ENCODE measurements around the gene GARRE1. TPM values are rescaled to one million over a fixed set of nuclear protein-coding genes. Genes with fewer than 3 reads are reported as not detected.

The GARRE1 gene
- total and polyA plus RNA-seq, 2 of the 8 experiments (the other 6 are each of a cell fraction or from before 2014, with no cell fraction given), result 16.4 to 23.1 TPM

- no peaks in the 10 kb centered on the region for H3K27me3 ChIP-seq (replicated peaks in 1 of 4; ENCODE audit: control insufficient read depth in 3 of 4, extremely low read depth in 1 of 4, insufficient read depth in 3 of 4, low read length in 3 of 4)
- H3K56ac ChIP-seq (replicated peaks; ENCODE audit: insufficient read length, low read depth, low read length), result peak overlapping the region; percentile 69
- H3K4me3 ChIP-seq (ENCODE audit: extremely low read depth in 1 of 4, insufficient read depth in 2 of 4, low read depth in 3 of 4, low read length in 4 of 4), result peak overlapping the region; percentile 67 to 97 (median 76)
- TF ChIP-seq RFX5 (IDR thresholded peaks at IDR 0.05; ENCODE audit: borderline replicate concordance, low read depth, low read length) (no peak), RBBP5 (IDR thresholded peaks at IDR 0.05; ENCODE audit: borderline replicate concordance, low read depth, low read length) (peak; percentile 85), ASH2L (IDR thresholded peaks at IDR 0.05; ENCODE audit: low read length) (peak; percentile 48), CREB1 (IDR thresholded peaks at IDR 0.05) (0 out of 2 replicates have a peak, but pooled peaks have one; percentile 21), MAFK (IDR thresholded peaks at IDR 0.05; ENCODE audit: low read depth, low read length) (no peak), PHF8 (conservative IDR thresholded peaks at IDR 0.05; ENCODE audit: low read depth, low read length) (0 out of 2 replicates have a peak, but pooled peaks have one; percentile 36), KDM4A (IDR thresholded peaks at IDR 0.05; ENCODE audit: low read depth, low read length, severe bottlenecking) (peak; percentile 51), TAF1 (IDR thresholded peaks at IDR 0.05; ENCODE audit: low read depth, low read length) (0 out of 2 replicates have a peak, but pooled peaks have one; percentile 7)
- no peaks in the 10 kb centered on the region for H3K36me3 ChIP-seq (ENCODE audit: control insufficient read depth in 2 of 4, insufficient read depth in 4 of 4, low read length in 3 of 4)
- H3K23ac ChIP-seq (ENCODE audit: insufficient read length), result no peak overlapping the region
- no peak overlapping the region for H2BK15ac ChIP-seq (ENCODE audit: low read length)
- FAIRE-seq (no peak), DNase-seq (ENCODE audit: low read depth in 1 of 2, low spot score in 2 of 2) (peak in 1 of 2 experiments; percentile 70)
- WGBS, 2 experiments (ENCODE audit: extremely low coverage in 1 of 2, insufficient coverage in 1 of 2, insufficient read length in 1 of 2, insufficient replicate concordance in 2 of 2, low coverage in 1 of 2, low lambda C conversion rate in 2 of 2, missing lambda C conversion rate in 1 of 2), result 1% methylated on average over 46 of the region's 88 CpGs; no CpG with 5 or more reads in 1 of the 2 experiments
- H4K20me1 ChIP-seq (replicated peaks in 1 of 2; ENCODE audit: control insufficient read depth in 1 of 2, insufficient read depth in 2 of 2, low read length in 2 of 2), result no peaks in the 10 kb centered on the region
- no peaks in the 10 kb centered on the region; a peak in 2 of 7 replicates for H3K4me1 ChIP-seq (replicated peaks in 1 of 4; ENCODE audit: control insufficient read depth in 3 of 4, insufficient read depth in 4 of 4, low read length in 3 of 4)
- H3K79me2 ChIP-seq (ENCODE audit: control insufficient read depth in 1 of 2, insufficient read depth in 2 of 2, low read length in 2 of 2), result peaks cover 0 to 38% of the 10 kb centered on the region in 2 experiments; a peak in 2 of 4 replicates
- peak overlapping the region; percentile 94 for H4K8ac ChIP-seq (ENCODE audit: extremely low read depth, insufficient read depth, low read length)
- H2BK120ac ChIP-seq (replicated peaks; ENCODE audit: low read depth, low read length), result no peak overlapping the region
- H2BK12ac ChIP-seq (ENCODE audit: low read depth, low read length), result no peak overlapping the region
- no peak overlapping the region for H2AFZ ChIP-seq (ENCODE audit: low read length)
- H2BK5ac ChIP-seq (ENCODE audit: low read depth, low read length), result no peak overlapping the region
- ChIA-PET POLR2A (ENCODE audit: partially characterized antibody) (interaction anchor here (0.9 kb wide), 1 partner anchor 96 kb away, joined by 3 read pairs; no protein-coding TSS in a partner anchor), CTCF (ENCODE audit: partially characterized antibody) (interaction anchor here (1.0 kb wide), 1 partner anchor 15 kb away, joined by 4 read pairs; no protein-coding TSS in a partner anchor)
- H2BK20ac ChIP-seq (ENCODE audit: low read length), result no peak overlapping the region
- H3K4ac ChIP-seq (replicated peaks; ENCODE audit: insufficient read length, low read depth, low read length), result no peak overlapping the region
- no peaks in the 10 kb centered on the region for H3K9me3 ChIP-seq (ENCODE audit: insufficient read depth in 2 of 2, low read depth in 1 of 2, low read length in 1 of 2)
- peak overlapping the region; percentile 47 for H4K5ac ChIP-seq (ENCODE audit: insufficient read length, low read depth, low read length)
- peak overlapping the region; percentile 70 to 78 for H3K4me2 ChIP-seq (ENCODE audit: insufficient read depth in 1 of 2, low read depth in 2 of 2, low read length in 2 of 2)
- no peak overlapping the region for H4K91ac ChIP-seq (replicated peaks; ENCODE audit: insufficient read length, low read length)
- peak overlapping the region in 3 of 4 experiments; percentile 66 to 98 (median 81); a peak in 6 of 7 replicates for H3K9ac ChIP-seq (replicated peaks in 1 of 4; ENCODE audit: extremely low read depth in 1 of 4, low read depth in 3 of 4, low read length in 3 of 4)
- peak overlapping the region; percentile 60; the same call in 1 of the 2 replicates for H3K18ac ChIP-seq (ENCODE audit: extremely low read depth, low read length)
- no peak overlapping the region for H3K14ac ChIP-seq (ENCODE audit: insufficient read length)
- no peak overlapping the region for H2AK5ac ChIP-seq (ENCODE audit: low read depth, low read length)
- H3K27ac ChIP-seq (ENCODE audit: low read depth, low read length), result peak overlapping the region; percentile 66; the same call in 1 of the 2 replicates
- H3K79me1 ChIP-seq (ENCODE audit: low read depth, low read length), result no peaks in the 10 kb centered on the region
- H3K23me2 ChIP-seq (ENCODE audit: low read depth, low read length), result peaks cover 8% of the 10 kb centered on the region; the same call in 1 of the 2 replicates
Observed at GRCh38 chr19:34254698-34255432, 511 bp downstream of the GARRE1 start.

Measured in H1 (cell line).